Measurements from ENCODE around the gene PTPRK. TPM values are rescaled to one million over a fixed set of nuclear protein-coding genes. Genes with fewer than 3 reads are reported as not detected.

PTPRK gene
- total and polyA plus RNA-seq, 9 of the 15 experiments (the other 6 are each of a cell fraction or from before 2014, with no cell fraction given): 0.04 to 0.51 TPM; not detected in 7

GRCh38 chr6:128202169-128202765 lies 318.1 kb downstream of the PTPRK start:
- in situ Hi-C loops (cut with MboI): no loop called here
- no peaks in the 10 kb centered on the region for H3K9me1 ChIP-seq (ENCODE audit: control insufficient read depth, insufficient read depth, low read length)
- BruUV-seq (replicated peaks): no TSS peak

GRCh38 chr6:128200789-128201188 lies 319.6 kb downstream of the PTPRK start:
- Histone ChIP-seq H3K4me2 (ENCODE audit: insufficient read depth, low read length) (no peak overlapping the region), H3K4me3 (no peak overlapping the region), H3K27me3 (ENCODE audit: control insufficient read depth in 2 of 2, insufficient read depth in 2 of 2, low read length in 2 of 2) (no peaks in the 10 kb centered on the region), H3K36me3 (ENCODE audit: control insufficient read depth, insufficient read depth, low read length) (no peaks in the 10 kb centered on the region), H3K4me1 (replicated peaks in 1 of 2; ENCODE audit: control insufficient read depth in 2 of 2, insufficient read depth in 2 of 2, low read length in 2 of 2) (no peaks in the 10 kb centered on the region), H3K9ac (ENCODE audit: insufficient read depth in 1 of 2, low read depth in 2 of 2, low read length in 2 of 2) (no peak overlapping the region), H2AFZ (ENCODE audit: low read depth, low read length) (no peak overlapping the region), H3K9me3 (replicated peaks; ENCODE audit: control insufficient read depth, insufficient read depth, low read depth, low read length) (no peaks in the 10 kb centered on the region), H3K9me1 (ENCODE audit: control insufficient read depth, insufficient read depth, low read length) (no peaks in the 10 kb centered on the region), H4K20me1 (replicated peaks; ENCODE audit: control insufficient read depth, insufficient read depth, low read length) (no peaks in the 10 kb centered on the region), H3K27ac (ENCODE audit: extremely low read depth, low read depth, low read length) (no peak overlapping the region), H3K79me2 (ENCODE audit: control insufficient read depth, insufficient read depth, low read length) (no peaks in the 10 kb centered on the region)
- POLR2A ChIA-PET: no interaction called here
- DNase-seq (ENCODE audit: extremely low read depth in 1 of 4, low spot score in 3 of 4) (no peak), ATAC-seq (no peak), FAIRE-seq (no peak)
- in situ Hi-C loops (cut with MboI) (no loop called here), intact Hi-C loops (cut with micrococcal nuclease) (no loop called here)
- no TSS peak for BruUV-seq (replicated peaks)
- TF ChIP-seq MTA2 (IDR thresholded peaks at IDR 0.05; ENCODE audit: low read depth) (no peak), ARID1B (IDR thresholded peaks at IDR 0.05) (no peak), ZBTB26 (CRISPR knock-in tag; IDR thresholded peaks at IDR 0.05) (no peak), TGIF2 (CRISPR knock-in tag; IDR thresholded peaks at IDR 0.05) (no peak), FOXK2 (conservative IDR thresholded peaks at IDR 0.05 in 1 of 2, IDR thresholded peaks at IDR 0.05 in 1 of 2; ENCODE audit: low read depth in 2 of 2) (no peak), SAFB (IDR thresholded peaks at IDR 0.05; ENCODE audit: borderline replicate concordance, low read depth, low read length) (no peak), CHD1 (IDR thresholded peaks at IDR 0.05; ENCODE audit: low read length) (no peak), NR3C1 (CRISPR knock-in tag; IDR thresholded peaks at IDR 0.05) (no peak), SMARCB1 (IDR thresholded peaks at IDR 0.05; ENCODE audit: insufficient read length, low read depth) (no peak), ZNF764 (CRISPR knock-in tag; IDR thresholded peaks at IDR 0.05; ENCODE audit: low read depth) (no peak), TARDBP (IDR thresholded peaks at IDR 0.05) (no peak)
- CTCF ChIA-PET (ENCODE audit: low intra/inter-chr PET ratio): no interaction called here

More at GRCh38 chr6:128202169-128202765, 318.1 kb downstream of the PTPRK start:
- CTCF ChIA-PET (ENCODE audit: low intra/inter-chr PET ratio): no interaction called here
- H2AFZ ChIP-seq (ENCODE audit: low read depth, low read length): no peak overlapping the region
- no peak for TF ChIP-seq SAFB2 (IDR thresholded peaks at IDR 0.05; ENCODE audit: borderline replicate concordance, low read depth, low read length, severe bottlenecking)
- H3K27me3 ChIP-seq (ENCODE audit: control insufficient read depth in 2 of 2, insufficient read depth in 2 of 2, low read length in 2 of 2): no peaks in the 10 kb centered on the region
- H3K27ac ChIP-seq (ENCODE audit: extremely low read depth, low read depth, low read length): no peak overlapping the region
- WGBS (ENCODE audit: insufficient coverage, low coverage, missing lambda C conversion rate): 2% methylated on average over 12 of the region's 12 CpGs
- no peaks in the 10 kb centered on the region for H3K79me2 ChIP-seq (ENCODE audit: control insufficient read depth, insufficient read depth, low read length)
- no peaks in the 10 kb centered on the region for H4K20me1 ChIP-seq (replicated peaks; ENCODE audit: control insufficient read depth, insufficient read depth, low read length)
- H3K36me3 ChIP-seq (ENCODE audit: control insufficient read depth, insufficient read depth, low read length): no peaks in the 10 kb centered on the region
- POLR2A ChIA-PET: no interaction called here
- H3K4me1 ChIP-seq (replicated peaks in 1 of 2; ENCODE audit: control insufficient read depth in 2 of 2, insufficient read depth in 2 of 2, low read length in 2 of 2): no peaks in the 10 kb centered on the region
- no peak for ATAC-seq
- no peak overlapping the region for H3K4me3 ChIP-seq
- no peak overlapping the region for H3K9ac ChIP-seq (ENCODE audit: insufficient read depth in 1 of 2, low read depth in 2 of 2, low read length in 2 of 2)
- no peak for DNase-seq (ENCODE audit: extremely low read depth in 1 of 4, low spot score in 3 of 4)
- no peak overlapping the region for H3K4me2 ChIP-seq (ENCODE audit: insufficient read depth, low read length)
- H3K9me3 ChIP-seq (replicated peaks; ENCODE audit: control insufficient read depth, insufficient read depth, low read depth, low read length): no peaks in the 10 kb centered on the region
- FAIRE-seq: no peak
- intact Hi-C loops (cut with micrococcal nuclease): no loop called here

Measured in K562 (cell line).